SK-N-SH (cell line): Measurements from ENCODE around the gene SYNPO2. TPM values are rescaled to one million over a fixed set of nuclear protein-coding genes. Genes with fewer than 3 reads are reported as not detected.

Experiments used
- CTCF ChIA-PET: fragments of 300-600, 350-600 bp; formaldehyde crosslinking; extraction: SDS; loops from one replicate; lab custom pipeline; 2021; lab: Yijun Ruan, JAX
- POLR2A ChIA-PET: fragments of 350-600 bp; sonication (Branson Sonifier 250); formaldehyde crosslinking; extraction: SDS; loops from one replicate; lab custom pipeline; 2020; ENCODE audit warnings: antibody characterized with exemption, inconsistent platforms; lab: Yijun Ruan, JAX
- DNase-seq: peaks from one replicate; pipeline ENCODE4 v3.0.0; 2012
- H2AFZ ChIP-seq: fragments of 200-600 bp; sonication (generic); 2 replicates; pipeline ENCODE4 v1.8.1; 2016; ENCODE audit warnings: antibody characterized with exemption, mild to moderate bottlenecking, low read depth
- H3F3A ChIP-seq: fragments of 200-600 bp; sonication (generic); replicated peaks from 2 replicates; pipeline ENCODE3; 2016; ENCODE audit warnings: antibody characterized with exemption, mild to moderate bottlenecking; ENCODE audit not compliant: insufficient read depth
- H3K27ac ChIP-seq, 2 experiments: fragments of 200-500 bp in 1 of 2; fragments of 200-600 bp in 1 of 2; sonication (Bioruptor generic) in 1 of 2; sonication (generic), shearing (Covaris generic) in 1 of 2; 2 replicates each; pipeline versions ENCODE4 v1.5.1 to v1.6.1; 2014 to 2016; ENCODE audit warnings: low read depth in 2 of 2, inconsistent platforms in 1 of 2, low read length in 1 of 2, mild to moderate bottlenecking in 1 of 2, mixed read lengths in 1 of 2
- H3K27me3 ChIP-seq: fragments of 200-600 bp; sonication (generic), shearing (Covaris generic); 2 replicates; pipeline ENCODE4 v1.6.1; 2016; ENCODE audit warnings: mixed run types; ENCODE audit not compliant: insufficient read depth
- H3K36me3 ChIP-seq, 2 experiments: fragments of 200-500 bp in 1 of 2; fragments of 200-600 bp in 1 of 2; sonication (Bioruptor generic) in 1 of 2; sonication (generic) in 1 of 2; replicated peaks in 1 of 2; 2 replicates each; pipeline versions ENCODE3 to v1.5.1; 2014 to 2016; ENCODE audit warnings: low read length in 1 of 2, mild to moderate bottlenecking in 1 of 2; ENCODE audit not compliant: insufficient read depth in 2 of 2, control insufficient read depth in 1 of 2
- H3K4me1 ChIP-seq, 2 experiments: fragments of 200-500 bp in 1 of 2; fragments of 200-600 bp in 1 of 2; sonication (Bioruptor generic) in 1 of 2; sonication (generic), shearing (Covaris generic) in 1 of 2; 2 replicates each; pipeline versions ENCODE4 v1.5.1 to v1.6.1; 2014 to 2016; ENCODE audit warnings: low read depth in 1 of 2, low read length in 1 of 2, mixed run types in 1 of 2; ENCODE audit not compliant: insufficient read depth in 2 of 2, control insufficient read depth in 1 of 2
- H3K4me2 ChIP-seq: fragments of 200-600 bp; sonication (generic), shearing (Covaris generic); 2 replicates; pipeline ENCODE4 v1.6.1; 2017; ENCODE audit warnings: mixed run types
- H3K4me3 ChIP-seq, 2 experiments: fragments of 200-500 bp in 1 of 2; fragments of 200-600 bp in 1 of 2; sonication (Bioruptor generic) in 1 of 2; sonication (generic), shearing (Covaris generic) in 1 of 2; 2 replicates each; pipeline versions ENCODE4 v1.5.1 to v1.8.1; 2014 to 2016; ENCODE audit warnings: low read depth in 2 of 2, inconsistent platforms in 1 of 2, low read length in 1 of 2, mild to moderate bottlenecking in 1 of 2, mixed read lengths in 1 of 2, moderate library complexity in 1 of 2
- H3K79me2 ChIP-seq: fragments of 200-600 bp; sonication (generic); 2 replicates; pipeline ENCODE4 v1.8.1; 2017; ENCODE audit warnings: mild to moderate bottlenecking; ENCODE audit not compliant: insufficient read depth
- H3K9ac ChIP-seq: fragments of 200-600 bp; sonication (generic); 2 replicates; pipeline ENCODE4 v1.6.1; 2017; ENCODE audit warnings: mixed run types
- H3K9me2 ChIP-seq: fragments of 200-600 bp; sonication (generic); 2 replicates; pipeline ENCODE4 v1.6.1; 2017; ENCODE audit warnings: mixed run types
- H3K9me3 ChIP-seq: fragments of 200-600 bp; sonication (generic); 2 replicates; pipeline ENCODE4 v1.6.1; 2017; ENCODE audit warnings: mixed run types, mild to moderate bottlenecking, moderate library complexity
- H4K20me1 ChIP-seq: fragments of 200-600 bp; sonication (generic); 2 replicates; pipeline ENCODE4 v1.6.1; 2017; ENCODE audit warnings: mild to moderate bottlenecking, mixed run types; ENCODE audit not compliant: insufficient read depth
- CHD2 ChIP-seq: fragments of 150-350 bp; IDR thresholded peaks from 2 replicates; pipeline ENCODE4 v1.6.1; 2018; ENCODE audit warnings: low read length; ENCODE audit not compliant: partially characterized antibody
- CTCF ChIP-seq: fragments of 200-600 bp; sonication (generic); IDR thresholded peaks from 2 replicates; pipeline ENCODE4 v1.6.1; 2017; ENCODE audit warnings: antibody characterized with exemption, mild to moderate bottlenecking, moderate library complexity
- EP300 ChIP-seq, 2 experiments: IDR thresholded peaks; 2 replicates each; pipeline versions ENCODE4 v1.4.0 to v1.6.1; 2012; ENCODE audit warnings: borderline replicate concordance in 1 of 2, low read depth in 1 of 2, low read length in 1 of 2
- EZH2phosphoT487 ChIP-seq: fragments of 200-600 bp; sonication (generic); IDR thresholded peaks from 2 replicates; pipeline ENCODE4 v1.6.1; 2017; ENCODE audit warnings: low read depth, mixed run types, mild to moderate bottlenecking, antibody characterized with exemption, moderate library complexity, borderline replicate concordance
- FOSL2 ChIP-seq: IDR thresholded peaks from 2 replicates; pipeline ENCODE4 v1.4.0; 2012; ENCODE audit warnings: low read depth, mild to moderate bottlenecking, moderate library complexity, borderline replicate concordance
- FOXM1 ChIP-seq: IDR thresholded peaks from 2 replicates; pipeline ENCODE4 v1.4.0; 2012; ENCODE audit warnings: low read depth, mild to moderate bottlenecking
- GATA2 ChIP-seq: sonication (generic); formaldehyde crosslinking; IDR thresholded peaks from 2 replicates; pipeline ENCODE4 v1.5.0; 2020; ENCODE audit warnings: mild to moderate bottlenecking, missing genetic modification reagents
- MEF2A ChIP-seq: IDR thresholded peaks from 2 replicates; pipeline ENCODE4 v1.4.0; 2012; ENCODE audit warnings: low read depth, borderline replicate concordance
- MXI1 ChIP-seq: IDR thresholded peaks from 2 replicates; pipeline ENCODE4 v1.6.1; 2012; ENCODE audit warnings: mild to moderate bottlenecking, low read depth, low read length, improper control_type of control experiment
- NFIC ChIP-seq: IDR thresholded peaks from 2 replicates; pipeline ENCODE4 v1.4.0; 2012; ENCODE audit warnings: borderline replicate concordance
- POLR2AphosphoS5 ChIP-seq: IDR thresholded peaks from 2 replicates; pipeline ENCODE4 v1.6.1; 2012; ENCODE audit warnings: low read depth, low read length
- RCOR1 ChIP-seq: fragments of 150-350 bp; IDR thresholded peaks from 2 replicates; pipeline ENCODE4 v1.6.1; 2017; ENCODE audit warnings: antibody characterized with exemption, low read length
- REST ChIP-seq: IDR thresholded peaks from 2 replicates; pipeline ENCODE4 v1.6.1; 2012; ENCODE audit warnings: mild to moderate bottlenecking, low read depth, low read length, moderate library complexity
- RFX5 ChIP-seq: IDR thresholded peaks from 2 replicates; pipeline ENCODE4 v1.6.1; 2012; ENCODE audit warnings: mild to moderate bottlenecking, improper control_type of control experiment, low read length
- RXRA ChIP-seq: IDR thresholded peaks from 2 replicates; pipeline ENCODE4 v1.4.0; 2012; ENCODE audit warnings: low read depth, mild to moderate bottlenecking, borderline replicate concordance
- TAF1 ChIP-seq: IDR thresholded peaks from 2 replicates; pipeline ENCODE4 v1.6.1; 2012; ENCODE audit warnings: low read depth, mild to moderate bottlenecking, low read length, moderate library complexity, borderline replicate concordance
- TCF12 ChIP-seq: IDR thresholded peaks from 2 replicates; pipeline ENCODE4 v1.4.0; 2012
- USF2 ChIP-seq: fragments of 150-350 bp; IDR thresholded peaks from 2 replicates; pipeline ENCODE4 v1.6.1; 2017; ENCODE audit warnings: antibody characterized with exemption, low read length, low read depth, borderline replicate concordance
- YY1 ChIP-seq: IDR thresholded peaks from 2 replicates; pipeline ENCODE4 v1.4.0; 2012; ENCODE audit warnings: low read depth, mild to moderate bottlenecking
- ZBTB33 ChIP-seq: IDR thresholded peaks from 2 replicates; pipeline ENCODE4 v1.4.0; 2012; ENCODE audit warnings: low read depth, borderline replicate concordance
- WGBS: methylation state at CpG from one replicate; pipeline ENCODE4 v1.1.6; 2017; ENCODE audit warnings: low lambda C conversion rate; 5-methylcytosine and 5-hydroxymethylcytosine counted together
- polyA plus RNA-seq, 3 experiments: library from polyadenylated mRNA; depleted of rRNA; stranded (reverse); fragments of >200 nt; gene quantifications; 2 replicates each; pipeline ENCODE4 v1.2.3, GENCODE V29; 2012

Gene SYNPO2
- polyA plus RNA-seq, 1 of the 3 experiments (the other 2 are of a cell fraction): 7.2 TPM

- TF ChIP-seq RFX5 (0 out of 2 replicates have a peak, but pooled peaks have one; percentile 39), NFIC (peak; percentile 28; the same call in 1 of the 2 replicates), MXI1 (peak; percentile 91; the same call in 1 of the 2 replicates), ZBTB33 (no peak), FOSL2 (no peak), USF2 (peak; percentile 32), EP300 (IDR thresholded peaks at IDR 0.05; ENCODE audit: borderline replicate concordance in 1 of 2, low read depth in 1 of 2, low read length in 1 of 2) (no peak), POLR2AphosphoS5 (peak; percentile 98)
Measured at GRCh38 chr4:118888666-118889311, at the start of gene SYNPO2 (continued).

- Histone ChIP-seq H3K36me3 (no peaks in the 10 kb centered on the region), H4K20me1 (peaks cover 3% of the 10 kb centered on the region; the same call in 1 of the 2 replicates), H3K9me3 (no peaks in the 10 kb centered on the region), H3K27me3 (no peaks in the 10 kb centered on the region), H3K79me2 (peaks cover 15% of the 10 kb centered on the region), H3K4me1 (peaks cover 10 to 14% of the 10 kb centered on the region in 2 experiments), H3K9ac (no peak overlapping the region), H3F3A (peaks cover 21% of the 10 kb centered on the region), H2AFZ (no peak overlapping the region), H3K27ac (no peak overlapping the region), H3K4me3 (no peak overlapping the region), H3K9me2 (no peaks in the 10 kb centered on the region), H3K4me2 (no peak overlapping the region)
- DNase-seq: no peak
- 54% methylated on average over 3 of the region's 3 CpGs for WGBS
- TF ChIP-seq GATA2 (CRISPR knock-in tag) (no peak), TAF1 (no peak), RXRA (no peak), RFX5 (no peak), TCF12 (no peak), MEF2A (no peak), REST (no peak), YY1 (no peak), RCOR1 (no peak), CTCF (no peak), EZH2phosphoT487 (no peak), MXI1 (no peak), NFIC (no peak), CHD2 (no peak), FOXM1 (no peak)
- POLR2A ChIA-PET: no interaction called here
- CTCF ChIA-PET: interaction anchor here (1.0 to 6.4 kb wide), 4 partner anchors 26 to 130 kb away, joined by 3 to 28 read pairs (median 14); partner anchors contain the start of gene SYNPO2
Measured at GRCh38 chr4:118839221-118839927, 49.3 kb upstream of the SYNPO2 start.
